Measurements from ENCODE around the gene PACSIN1. TPM values are rescaled to one million over a fixed set of nuclear protein-coding genes. Genes with fewer than 3 reads are reported as not detected.

The PACSIN1 gene
- total RNA-seq, 1 experiment from 2014 or later: 5.0 TPM

DNA sequence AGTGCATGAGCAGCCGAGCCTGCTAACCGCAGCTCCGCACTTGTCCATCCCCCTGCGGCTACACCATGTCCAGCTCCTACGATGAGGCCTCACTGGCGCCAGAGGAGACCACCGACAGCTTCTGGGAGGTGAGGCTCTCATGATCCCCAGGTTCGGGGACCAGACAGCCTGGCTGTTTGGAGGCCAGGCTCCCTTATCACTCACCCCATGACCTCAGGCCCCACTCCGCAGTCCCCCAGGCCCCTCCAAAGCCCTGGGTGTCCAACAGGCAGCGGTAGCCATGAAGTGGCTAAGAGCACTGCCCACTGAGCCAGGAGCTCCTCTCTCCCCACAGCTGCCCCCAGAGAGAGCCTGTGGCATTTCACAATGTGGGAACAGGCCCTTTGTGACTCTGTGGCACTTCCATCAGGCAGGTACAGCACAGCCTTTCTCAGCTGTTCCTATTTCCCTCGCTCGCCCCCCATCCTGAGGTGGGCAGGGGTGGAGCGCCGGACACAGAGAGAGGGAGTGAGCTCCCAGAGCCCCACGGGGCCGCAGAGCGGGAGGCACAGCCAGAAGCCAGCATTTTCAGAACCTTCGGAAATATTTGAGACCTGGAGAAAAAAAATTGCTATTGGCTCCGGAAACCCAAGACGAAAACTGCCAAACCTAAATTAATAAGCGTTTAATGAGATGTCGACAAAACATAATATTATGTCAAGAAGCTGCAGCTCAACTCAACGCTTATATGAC lies 60.5 kb downstream of the PACSIN1 start:
- Histone ChIP-seq H3K79me2 (ENCODE audit: insufficient read depth, low read length) (no peaks in the 10 kb centered on the region), H3K9ac (ENCODE audit: low read length) (peak overlapping the region; percentile 29), H3K4me2 (ENCODE audit: low read length) (peak overlapping the region; percentile 51), H3K9me2 (ENCODE audit: insufficient read depth) (no peaks in the 10 kb centered on the region), H3K9me3 (ENCODE audit: control insufficient read depth in 1 of 2, insufficient read depth in 1 of 2, low read depth in 1 of 2, low read length in 2 of 2) (no peaks in the 10 kb centered on the region), H2AFZ (ENCODE audit: low read depth, low read length, poor library complexity, severe bottlenecking) (no peak overlapping the region), H3K27ac (ENCODE audit: low read depth, low read length) (no peak overlapping the region; the same call in 1 of the 2 replicates), H3K27me3 (ENCODE audit: insufficient read depth, low read length) (no peaks in the 10 kb centered on the region), H4K20me1 (ENCODE audit: insufficient read depth) (no peaks in the 10 kb centered on the region), H3K4me1 (ENCODE audit: control insufficient read depth in 1 of 2, insufficient read depth in 2 of 2, low read length in 2 of 2) (peaks cover 10 to 14% of the 10 kb centered on the region in 2 experiments; a peak in 3 of 4 replicates), H3K36me3 (ENCODE audit: control insufficient read depth in 1 of 2, insufficient read depth in 2 of 2, low read length in 2 of 2) (no peaks in the 10 kb centered on the region), H3K4me3 (replicated peaks in 1 of 2; ENCODE audit: low read depth in 1 of 2, low read length in 2 of 2) (no peak overlapping the region)
- ChIA-PET CTCF (interaction anchor here (0.7 to 1.9 kb wide), 2 partner anchors 83 kb away, joined by 3 to 7 read pairs; no protein-coding TSS in a partner anchor), POLR2A (no interaction called here), RAD21 (ENCODE audit: low non-redundant PET in 1 of 2, low total read pairs in 2 of 2, uncharacterized antibody in 2 of 2, unreplicated experiment in 2 of 2) (interaction anchor here in 1 of 2 experiments (0.6 kb wide), 1 partner anchor 76 kb away, joined by 3 read pairs; no protein-coding TSS in a partner anchor)
- TF ChIP-seq CBX3 (IDR thresholded peaks at IDR 0.05; ENCODE audit: low read depth) (no peak), EZH2phosphoT487 (IDR thresholded peaks at IDR 0.05; ENCODE audit: borderline replicate concordance) (no peak), FOSL1 (IDR thresholded peaks at IDR 0.05; ENCODE audit: low read depth) (no peak), CEBPB (IDR thresholded peaks at IDR 0.05; ENCODE audit: low read depth) (no peak), JUND (IDR thresholded peaks at IDR 0.05) (no peak), SRF (IDR thresholded peaks at IDR 0.05; ENCODE audit: low read depth) (no peak), YY1 (IDR thresholded peaks at IDR 0.05; ENCODE audit: extremely low read depth, insufficient replicate concordance, low read depth, low read length) (no peak), POLR2AphosphoS5 (IDR thresholded peaks at IDR 0.05; ENCODE audit: low read depth, low read length) (no peak), EZH2 (IDR thresholded peaks at IDR 0.05) (no peak), RAD21 (IDR thresholded peaks at IDR 0.05; ENCODE audit: low read depth) (no peak)
- TF ChIP-seq, protein P1, sequence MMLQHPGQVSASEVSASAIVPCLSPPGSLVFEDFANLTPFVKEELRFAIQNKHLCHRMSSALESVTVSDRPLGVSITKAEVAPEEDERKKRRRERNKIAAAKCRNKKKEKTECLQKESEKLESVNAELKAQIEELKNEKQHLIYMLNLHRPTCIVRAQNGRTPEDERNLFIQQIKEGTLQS (IDR thresholded peaks at IDR 0.05): no peak
- TF ChIP-seq, protein P2, sequence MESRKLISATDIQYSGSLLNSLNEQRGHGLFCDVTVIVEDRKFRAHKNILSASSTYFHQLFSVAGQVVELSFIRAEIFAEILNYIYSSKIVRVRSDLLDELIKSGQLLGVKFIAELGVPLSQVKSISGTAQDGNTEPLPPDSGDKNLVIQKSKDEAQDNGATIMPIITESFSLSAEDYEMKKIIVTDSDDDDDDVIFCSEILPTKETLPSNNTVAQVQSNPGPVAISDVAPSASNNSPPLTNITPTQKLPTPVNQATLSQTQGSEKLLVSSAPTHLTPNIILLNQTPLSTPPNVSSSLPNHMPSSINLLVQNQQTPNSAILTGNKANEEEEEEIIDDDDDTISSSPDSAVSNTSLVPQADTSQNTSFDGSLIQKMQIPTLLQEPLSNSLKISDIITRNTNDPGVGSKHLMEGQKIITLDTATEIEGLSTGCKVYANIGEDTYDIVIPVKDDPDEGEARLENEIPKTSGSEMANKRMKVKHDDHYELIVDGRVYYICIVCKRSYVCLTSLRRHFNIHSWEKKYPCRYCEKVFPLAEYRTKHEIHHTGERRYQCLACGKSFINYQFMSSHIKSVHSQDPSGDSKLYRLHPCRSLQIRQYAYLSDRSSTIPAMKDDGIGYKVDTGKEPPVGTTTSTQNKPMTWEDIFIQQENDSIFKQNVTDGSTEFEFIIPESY (IDR thresholded peaks at IDR 0.05; ENCODE audit: extremely low read depth, insufficient replicate concordance, low read length): no peak
- ATAC-seq (no peak), DNase-seq (ENCODE audit: low read depth, low spot score) (no peak)
- TSS peak; percentile 79 for BruUV-seq (replicated peaks)
- intact Hi-C loops (cut with micrococcal nuclease): no loop called here
